ENCODE data around the gene MPL.

- TF ChIP-seq POLR2A (IDR thresholded peaks at IDR 0.05; ENCODE audit: low read depth, low read length), result no peak
- no peak for TF ChIP-seq YBX1 (IDR thresholded peaks at IDR 0.05)
- no peak for TF ChIP-seq ELK1 (IDR thresholded peaks at IDR 0.05; ENCODE audit: low read depth, low read length)
- no peak for TF ChIP-seq ZSCAN29 (IDR thresholded peaks at IDR 0.05)
- no peak for TF ChIP-seq MEF2B (IDR thresholded peaks at IDR 0.05; ENCODE audit: partially characterized antibody, poor library complexity, severe bottlenecking)
- TF ChIP-seq CREB1 (IDR thresholded peaks at IDR 0.05; ENCODE audit: low read depth), result no peak
- no peak for TF ChIP-seq CTCF (IDR thresholded peaks at IDR 0.05 in 2 of 3, conservative IDR thresholded peaks at IDR 0.05 in 1 of 3; ENCODE audit: control insufficient read depth in 2 of 3, extremely low read depth in 1 of 3, insufficient read depth in 1 of 3, low read depth in 3 of 3, low read length in 3 of 3)
- TF ChIP-seq USF2 (IDR thresholded peaks at IDR 0.05; ENCODE audit: borderline replicate concordance, low read depth, low read length), result no peak
- no peak for TF ChIP-seq RBBP5 (conservative IDR thresholded peaks at IDR 0.05)
Measured at GRCh38 chr1:43302721-43303470, 34.7 kb upstream of the MPL start.

Measured in GM12878 (cell line).